ENCODE data around the gene MBOAT1. TPM values are rescaled to one million over a fixed set of nuclear protein-coding genes. Genes with fewer than 3 reads are reported as not detected.
"Not testable (repeated sequence)": the region's sequence is repeated elsewhere in the genome, so short reads cannot be mapped to it uniquely, and the experiment has no call there.

The MBOAT1 gene
- polyA plus RNA-seq, 3 donors from 2014 or later, result 0.14 to 0.76 TPM; not detected in 1

DNA sequence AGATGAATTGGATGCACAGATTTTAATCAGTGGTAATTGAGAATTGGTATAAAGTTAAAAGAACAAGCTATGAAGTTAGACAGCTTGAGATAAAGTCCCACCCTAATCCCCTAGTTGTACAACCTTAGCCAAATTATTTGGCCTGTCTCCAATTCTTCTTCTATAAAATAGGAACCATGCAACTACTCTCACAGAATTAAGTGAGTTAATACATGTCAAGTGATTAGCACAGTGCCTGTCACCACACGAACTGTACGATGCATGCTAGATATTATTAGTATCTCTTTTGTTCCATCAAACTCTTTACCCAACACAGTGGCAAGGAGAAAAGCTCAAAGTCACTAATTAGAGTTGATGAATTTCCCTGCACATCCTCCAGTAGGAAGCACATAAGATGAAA is 44.7 kb downstream of the MBOAT1 start:
- H3K36me3 Mint-ChIP-seq, result no peaks in the 10 kb centered on the region
- peaks cover 0 to 4% (median 4%) of the 10 kb centered on the region in 3 donors for H3K27me3 Mint-ChIP-seq (ENCODE audit: low read depth in 3 of 3)
- no peaks in the 10 kb centered on the region for H3K4me1 Mint-ChIP-seq
- no peak for DNase-seq
- H3K27ac Mint-ChIP-seq, result no peak overlapping the region
- H3K9me3 Mint-ChIP-seq, result no peaks in the 10 kb centered on the region
- H3K4me3 Mint-ChIP-seq, result no peak overlapping the region

DNA sequence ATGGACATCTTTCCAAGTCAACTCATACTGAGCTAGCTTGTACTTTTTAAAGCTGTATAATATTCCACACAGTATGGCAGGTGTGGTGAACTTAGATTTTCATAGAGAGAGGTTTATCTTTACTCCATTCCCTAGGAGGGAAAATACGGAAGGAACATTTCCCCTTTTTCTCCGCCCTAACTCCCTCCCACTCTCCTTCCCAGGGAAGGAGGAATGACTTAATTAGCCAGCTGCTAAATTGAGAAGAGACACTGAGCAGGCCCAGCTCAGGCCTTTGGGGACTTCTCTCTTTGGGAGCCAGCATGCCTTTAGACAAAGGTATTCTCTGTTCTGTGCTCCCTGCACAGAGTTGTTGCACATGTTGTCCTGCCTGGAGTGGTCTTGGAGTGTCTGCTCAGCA is 46.1 kb downstream of the MBOAT1 start:
- Mint-ChIP-seq H3K4me3 (no peak overlapping the region), H3K4me1 (no peaks in the 10 kb centered on the region), H3K9me3 (no peaks in the 10 kb centered on the region), H3K27ac (no peak overlapping the region), H3K27me3 (ENCODE audit: low read depth in 3 of 3) (peaks cover 0 to 4% (median 4%) of the 10 kb centered on the region in 3 donors), H3K36me3 (no peaks in the 10 kb centered on the region)
- no peak for DNase-seq

DNA sequence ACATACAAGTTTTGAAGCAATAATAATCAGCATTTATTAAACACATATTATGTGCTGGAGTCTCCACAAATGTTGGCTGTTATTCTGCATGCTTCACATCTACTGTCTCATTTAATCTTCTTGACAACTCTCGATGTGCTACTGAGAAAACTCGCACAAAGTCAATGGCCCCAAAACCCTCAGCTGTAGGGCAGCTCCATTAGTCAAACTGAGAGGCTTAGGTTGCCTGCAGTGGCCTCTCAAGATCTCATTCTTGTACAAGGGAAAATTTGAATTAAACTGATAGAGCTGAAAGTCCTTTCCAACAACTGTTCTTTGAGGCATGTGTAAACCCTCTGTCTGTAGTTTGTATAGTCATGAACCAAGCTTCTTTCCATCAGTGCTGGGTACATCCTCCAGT is 49.8 kb downstream of the MBOAT1 start:
- Mint-ChIP-seq H3K4me3 (no peak overlapping the region), H3K4me1 (no peaks in the 10 kb centered on the region), H3K27me3 (ENCODE audit: low read depth in 3 of 3) (no peaks in the 10 kb centered on the region), H3K9me3 (no peaks in the 10 kb centered on the region), H3K27ac (no peak overlapping the region), H3K36me3 (no peaks in the 10 kb centered on the region)
- DNase-seq, result no peak

DNA sequence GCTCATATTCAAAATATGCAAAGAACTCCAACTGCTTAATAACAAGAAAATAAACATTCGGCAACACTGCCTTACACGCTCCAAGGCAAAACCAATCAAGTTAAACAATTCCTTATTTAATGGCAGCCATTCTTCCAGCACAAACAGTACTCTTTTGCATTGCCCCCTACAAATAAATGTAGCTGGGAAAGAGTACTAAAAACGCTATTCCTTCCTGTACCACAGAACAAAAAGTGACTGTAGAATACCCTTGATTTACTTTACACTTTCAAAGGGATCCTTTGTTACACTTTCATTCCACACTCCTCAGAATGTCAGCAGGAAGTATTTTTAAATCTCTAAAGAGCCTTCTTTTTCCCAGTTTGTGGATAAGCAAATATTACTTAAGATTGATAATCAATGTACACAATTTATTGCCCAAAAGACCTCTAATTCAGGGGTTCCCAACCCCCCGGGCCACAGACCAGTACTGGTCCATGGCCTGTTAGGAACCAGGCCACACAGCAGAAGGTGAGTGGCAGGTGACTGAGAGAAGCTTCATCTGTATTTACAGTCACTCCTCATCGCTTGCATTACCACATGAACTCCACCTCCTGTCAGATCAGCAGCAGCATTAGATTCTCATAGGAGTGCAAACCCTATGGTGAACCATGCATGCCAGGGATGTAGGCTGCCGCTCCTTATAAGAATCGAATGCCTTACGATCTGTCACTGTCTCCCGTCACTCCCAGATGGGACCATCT is 51.6 kb downstream of the MBOAT1 start:
- Mint-ChIP-seq H3K27me3 (ENCODE audit: low read depth in 3 of 3) (no peaks in the 10 kb centered on the region), H3K9me3 (no peaks in the 10 kb centered on the region), H3K27ac (no peak overlapping the region), H3K36me3 (no peaks in the 10 kb centered on the region), H3K4me1 (no peaks in the 10 kb centered on the region), H3K4me3 (no peak overlapping the region)
- no peak for DNase-seq

DNA sequence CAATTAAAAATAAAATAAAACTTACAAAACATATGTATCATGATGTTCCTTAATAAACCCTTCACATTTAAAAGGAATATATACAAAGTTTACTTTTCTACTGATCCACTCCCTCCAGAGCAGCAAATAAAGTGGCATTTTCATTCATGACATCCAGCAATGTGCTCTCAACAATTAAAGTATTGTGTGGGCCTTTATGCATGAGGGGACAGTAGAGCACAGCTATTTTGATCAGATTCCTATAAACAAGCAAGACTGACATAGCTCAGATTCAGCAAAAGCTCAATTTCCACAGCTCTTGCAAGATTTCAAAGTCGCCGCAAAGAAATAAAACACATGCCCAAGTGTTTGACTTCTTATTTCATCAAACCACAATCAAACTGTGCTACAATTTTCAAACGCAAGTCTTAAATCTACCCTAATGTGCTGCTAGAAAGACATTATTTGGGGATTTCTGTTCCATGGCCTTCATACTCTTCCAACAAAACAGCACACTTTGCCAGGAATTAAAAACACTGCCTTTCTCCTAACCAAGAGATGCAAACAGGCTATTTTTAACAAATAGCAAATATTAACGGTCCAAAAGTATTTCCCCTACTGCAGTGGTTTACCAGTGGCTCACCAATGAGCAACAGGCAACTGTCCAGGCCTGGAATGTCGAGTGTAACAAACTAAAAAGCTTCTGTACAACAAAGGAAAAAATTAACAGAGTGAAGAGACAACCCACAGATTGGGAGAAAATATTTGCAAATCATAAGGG is 52.3 kb downstream of the MBOAT1 start:
- H3K27me3 Mint-ChIP-seq (ENCODE audit: low read depth in 3 of 3), result no peaks in the 10 kb centered on the region
- no peaks in the 10 kb centered on the region for H3K4me1 Mint-ChIP-seq
- DNase-seq, result no peak

DNA sequence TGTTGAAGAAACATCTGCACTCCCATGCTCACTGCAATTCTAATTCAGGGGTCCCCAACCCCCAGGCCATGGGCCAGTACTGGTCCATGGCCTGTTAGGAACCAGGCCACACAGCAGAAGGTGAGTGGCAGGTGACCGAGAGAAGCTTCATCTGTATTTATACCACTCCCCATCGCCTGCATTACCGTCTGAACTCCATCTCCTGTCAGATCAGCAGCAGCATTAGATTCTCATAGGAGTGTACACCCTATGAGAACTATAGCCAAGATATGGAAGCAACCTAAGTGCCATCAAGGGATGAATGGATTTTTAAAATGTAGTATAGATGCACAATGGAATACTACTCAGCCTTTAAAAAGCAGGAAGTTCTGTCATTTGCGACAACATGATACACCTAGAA is 53.2 kb downstream of the MBOAT1 start:
- Mint-ChIP-seq H3K36me3 (no peaks in the 10 kb centered on the region), H3K4me1 (no peaks in the 10 kb centered on the region), H3K4me3 (no peak overlapping the region), H3K27ac (no peak overlapping the region), H3K27me3 (ENCODE audit: low read depth in 3 of 3) (no peaks in the 10 kb centered on the region), H3K9me3 (no peaks in the 10 kb centered on the region)
- no peak for DNase-seq

More for the DNA sequence above, 52.3 kb downstream of the MBOAT1 start:
- Mint-ChIP-seq H3K36me3 (no peaks in the 10 kb centered on the region), H3K9me3 (no peaks in the 10 kb centered on the region), H3K4me3 (no peak overlapping the region), H3K27ac (no peak overlapping the region)

DNA sequence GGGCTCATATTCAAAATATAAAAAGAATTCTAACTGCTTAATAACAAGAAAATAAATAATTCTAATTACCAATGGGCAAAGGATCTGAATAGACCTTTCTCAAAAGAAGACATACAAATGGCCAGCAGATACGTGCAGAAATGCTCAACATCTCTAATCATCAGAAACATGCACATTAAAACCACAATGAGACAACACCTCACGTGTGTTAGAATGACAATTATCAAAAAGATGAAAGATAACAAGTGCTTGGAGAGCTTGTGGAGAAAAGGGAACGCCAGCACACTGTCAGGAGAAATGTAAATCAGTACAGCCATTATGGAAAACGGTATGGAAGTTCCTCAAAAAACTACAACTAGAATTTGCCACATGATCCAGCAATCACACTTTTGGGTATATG is 53.6 kb downstream of the MBOAT1 start:
- Mint-ChIP-seq H3K4me3 (no peak overlapping the region), H3K27ac (no peak overlapping the region), H3K27me3 (ENCODE audit: low read depth in 3 of 3) (no peaks in the 10 kb centered on the region), H3K4me1 (no peaks in the 10 kb centered on the region), H3K36me3 (no peaks in the 10 kb centered on the region), H3K9me3 (no peaks in the 10 kb centered on the region)
- DNase-seq, result no peak

DNA sequence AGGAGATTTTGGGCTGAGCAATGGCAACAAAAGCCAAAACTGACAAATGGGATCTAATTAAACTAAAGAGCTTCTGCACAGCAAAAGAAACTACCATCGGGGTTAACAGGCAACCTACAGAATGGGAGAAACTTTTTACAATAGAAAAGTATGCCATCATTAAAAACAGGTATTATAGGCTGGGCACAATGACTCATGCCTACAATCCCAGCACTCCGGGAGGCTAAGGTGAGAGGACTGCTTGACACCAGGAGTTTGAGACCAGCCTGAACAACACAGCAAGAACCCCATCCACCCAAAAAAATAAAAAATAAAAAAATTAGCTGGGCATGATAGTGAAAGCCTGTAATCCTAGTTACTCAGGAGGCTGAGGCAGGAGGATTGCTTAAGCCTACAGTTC is 55.4 kb downstream of the MBOAT1 start:
- Mint-ChIP-seq H3K36me3 (no peaks in the 10 kb centered on the region), H3K4me1 (no peaks in the 10 kb centered on the region), H3K27me3 (ENCODE audit: low read depth in 3 of 3) (peaks cover 0 to 2% (median 0%) of the 10 kb centered on the region in 3 donors), H3K4me3 (no peak overlapping the region), H3K27ac (no peak overlapping the region), H3K9me3 (no peaks in the 10 kb centered on the region)
- DNase-seq, result no peak

DNA sequence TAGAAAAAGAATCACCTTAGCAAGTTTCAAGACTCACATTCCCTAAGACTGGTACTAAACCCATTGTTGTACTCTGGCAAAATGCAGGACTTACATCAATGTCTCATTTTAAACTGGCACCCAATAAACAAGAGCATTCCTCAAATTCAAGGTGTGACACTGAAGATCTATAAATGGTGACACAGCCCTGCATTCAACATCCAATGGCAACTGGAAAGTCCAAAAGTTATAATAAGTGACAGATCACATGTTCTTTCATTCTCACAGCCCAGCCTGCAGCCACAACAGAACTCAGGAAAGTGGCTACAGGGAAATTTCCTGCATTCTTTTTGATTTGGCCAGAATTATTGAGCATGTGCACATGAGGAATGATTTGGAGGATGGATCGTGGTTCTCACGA is 57.5 kb downstream of the MBOAT1 start:
- H3K27me3 Mint-ChIP-seq (ENCODE audit: low read depth in 3 of 3), result peaks cover 0 to 5% (median 0%) of the 10 kb centered on the region in 3 donors
- no peak for DNase-seq
- H3K4me3 Mint-ChIP-seq, result no peak overlapping the region

DNA sequence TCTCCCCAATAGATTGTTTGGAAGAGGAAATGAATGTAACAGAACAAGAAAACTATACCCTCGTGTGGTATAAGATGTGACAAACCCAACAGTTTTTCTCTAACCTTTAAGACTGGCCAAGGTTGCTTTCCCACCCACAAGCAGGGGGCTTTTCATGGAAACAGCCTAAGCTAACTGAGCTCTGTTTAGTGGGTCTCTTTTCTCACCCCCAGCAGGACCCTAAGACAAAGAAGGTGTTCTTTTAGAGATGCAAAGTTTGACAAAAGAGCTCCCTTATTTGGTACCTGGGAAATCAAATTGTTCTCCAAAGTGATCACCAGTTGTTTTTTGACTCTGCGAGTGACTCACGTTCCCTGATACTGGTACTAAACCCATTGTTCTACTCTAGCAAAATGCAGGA is 59.1 kb downstream of the MBOAT1 start:
- no peak overlapping the region for H3K4me3 Mint-ChIP-seq
- peaks cover 0 to 5% (median 0%) of the 10 kb centered on the region in 3 donors for H3K27me3 Mint-ChIP-seq (ENCODE audit: low read depth in 3 of 3)
- no peak overlapping the region for H3K27ac Mint-ChIP-seq
- DNase-seq, result no peak
- H3K9me3 Mint-ChIP-seq, result no peaks in the 10 kb centered on the region
- H3K4me1 Mint-ChIP-seq, result no peaks in the 10 kb centered on the region
- H3K36me3 Mint-ChIP-seq, result no peaks in the 10 kb centered on the region

More for the DNA sequence above, 57.5 kb downstream of the MBOAT1 start:
- H3K27ac Mint-ChIP-seq, result no peak overlapping the region
- H3K4me1 Mint-ChIP-seq, result no peaks in the 10 kb centered on the region
- H3K9me3 Mint-ChIP-seq, result no peaks in the 10 kb centered on the region
- no peaks in the 10 kb centered on the region for H3K36me3 Mint-ChIP-seq

DNA sequence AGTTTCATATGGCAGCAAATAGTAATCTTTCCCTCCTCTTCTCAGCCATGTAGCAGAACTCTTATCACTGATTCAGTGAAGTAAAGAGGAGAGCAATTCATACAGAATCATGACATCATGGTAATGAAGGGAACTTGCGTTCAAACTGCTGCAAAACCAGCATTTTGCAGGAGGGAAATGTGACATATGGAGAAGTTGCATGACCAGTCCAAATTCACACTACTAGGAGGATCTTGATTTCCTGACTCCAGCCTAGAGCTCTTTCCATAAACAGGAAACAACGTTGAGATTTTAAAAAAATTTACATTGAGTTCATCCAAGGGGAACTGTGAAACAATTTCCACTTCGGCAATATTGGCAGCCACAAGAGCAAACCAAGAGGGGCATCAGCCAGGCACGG is 63.8 kb downstream of the MBOAT1 start:
- H3K4me3 Mint-ChIP-seq, result no peak overlapping the region
- peaks cover 0 to 5% (median 0%) of the 10 kb centered on the region in 3 donors for H3K27me3 Mint-ChIP-seq (ENCODE audit: low read depth in 3 of 3)
- H3K27ac Mint-ChIP-seq, result no peak overlapping the region
- H3K4me1 Mint-ChIP-seq, result no peaks in the 10 kb centered on the region
- H3K36me3 Mint-ChIP-seq, result no peaks in the 10 kb centered on the region
- DNase-seq, result no peak
- H3K9me3 Mint-ChIP-seq, result no peaks in the 10 kb centered on the region

DNA sequence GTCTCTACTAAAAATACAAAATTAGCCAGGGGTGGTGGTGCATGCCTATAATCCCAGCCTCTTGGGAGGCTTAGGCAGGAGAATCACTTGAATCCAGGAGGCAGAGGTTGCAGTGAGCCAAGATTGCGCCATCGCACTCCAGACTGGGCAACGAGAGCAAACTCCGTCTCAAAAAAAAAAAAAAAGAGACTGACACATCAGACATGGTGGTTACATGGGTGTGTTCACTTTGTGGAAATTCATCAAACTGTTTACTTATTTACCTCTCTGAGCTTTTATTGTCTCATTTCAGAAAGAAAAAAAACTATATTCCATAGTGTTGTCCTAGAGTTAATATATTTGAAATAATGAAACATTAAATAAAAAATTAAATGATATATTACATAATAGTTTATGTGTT is 64.8 kb downstream of the MBOAT1 start:
- Mint-ChIP-seq H3K4me3 (no peak overlapping the region), H3K27ac (no peak overlapping the region), H3K9me3 (no peaks in the 10 kb centered on the region), H3K27me3 (ENCODE audit: low read depth in 3 of 3) (peaks cover 0 to 4% (median 0%) of the 10 kb centered on the region in 3 donors), H3K36me3 (no peaks in the 10 kb centered on the region), H3K4me1 (no peaks in the 10 kb centered on the region)
- DNase-seq, result no peak

DNA sequence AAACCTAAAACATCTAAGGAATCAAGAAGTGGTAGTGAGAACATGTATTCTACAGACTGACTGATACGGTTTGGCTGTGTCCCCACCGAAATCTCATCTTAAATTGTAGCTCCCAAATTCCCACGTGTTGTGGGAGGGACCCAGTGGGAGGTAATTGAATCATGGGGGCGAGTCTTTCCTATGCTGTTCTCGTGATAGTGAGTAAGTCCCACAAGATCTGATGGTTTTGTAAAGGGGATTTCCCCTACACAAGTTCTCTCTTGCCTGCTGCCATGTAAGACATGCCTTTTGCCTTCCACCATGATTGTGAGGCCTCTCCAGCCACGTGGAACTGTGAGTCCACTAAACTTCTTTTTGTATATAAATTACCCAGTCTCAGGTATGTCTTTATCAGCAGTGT is 65.4 kb downstream of the MBOAT1 start:
- H3K36me3 Mint-ChIP-seq; H3K9me3 Mint-ChIP-seq; DNase-seq; H3K4me1 Mint-ChIP-seq; H3K27ac Mint-ChIP-seq; H3K27me3 Mint-ChIP-seq (ENCODE audit: low read depth in 3 of 3); H3K4me3 Mint-ChIP-seq: not testable (repeated sequence)

DNA sequence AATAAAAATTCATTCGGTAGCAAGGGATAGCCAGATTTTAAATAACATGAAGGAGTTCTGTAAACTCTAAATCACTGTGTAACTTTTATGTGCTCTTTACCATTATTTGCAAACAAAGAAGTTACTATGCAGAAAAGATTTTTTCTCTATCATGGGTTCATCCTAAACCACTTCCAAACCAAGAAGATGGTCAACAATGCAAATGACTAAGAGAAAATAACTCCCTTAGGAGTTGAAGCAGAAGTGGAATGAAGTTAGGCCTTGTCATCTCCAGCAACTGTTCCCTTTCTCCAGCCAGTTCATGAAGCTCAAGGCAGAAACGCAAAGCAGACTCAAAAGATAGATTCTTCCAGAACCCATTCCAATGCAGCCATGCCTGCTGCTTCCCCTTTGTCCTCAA is 66.0 kb downstream of the MBOAT1 start:
- no peak overlapping the region for H3K4me3 Mint-ChIP-seq
- no peak for DNase-seq
- no peak overlapping the region for H3K27ac Mint-ChIP-seq
- no peaks in the 10 kb centered on the region for H3K36me3 Mint-ChIP-seq
- no peaks in the 10 kb centered on the region for H3K27me3 Mint-ChIP-seq (ENCODE audit: low read depth in 3 of 3)
- H3K9me3 Mint-ChIP-seq, result no peaks in the 10 kb centered on the region
- H3K4me1 Mint-ChIP-seq, result no peaks in the 10 kb centered on the region

DNA sequence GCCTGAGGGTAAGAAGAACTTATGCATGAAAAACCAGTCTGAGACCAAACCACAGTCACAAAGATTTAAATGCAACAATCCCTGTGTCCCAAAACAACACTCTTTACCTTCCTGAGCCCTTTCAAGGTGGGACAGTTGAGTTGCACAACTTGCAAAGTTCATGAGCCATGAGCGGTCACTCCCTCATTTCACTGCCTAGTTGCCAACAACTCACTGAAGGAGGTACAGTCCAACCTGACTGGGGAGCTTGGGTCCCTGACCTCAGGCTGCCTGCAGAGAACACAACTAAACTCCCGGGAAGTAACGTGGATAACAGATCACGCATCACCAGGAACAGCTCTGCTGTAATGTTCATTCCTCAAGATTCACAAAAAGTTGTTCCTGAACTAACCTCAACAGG is 69.4 kb downstream of the MBOAT1 start:
- Mint-ChIP-seq H3K4me3 (no peak overlapping the region), H3K4me1 (no peaks in the 10 kb centered on the region), H3K27me3 (ENCODE audit: low read depth in 3 of 3) (peaks cover 0 to 2% (median 0%) of the 10 kb centered on the region in 3 donors), H3K9me3 (no peaks in the 10 kb centered on the region), H3K36me3 (no peaks in the 10 kb centered on the region), H3K27ac (no peak overlapping the region)
- DNase-seq, result no peak
